AML-193 (cell line): ENCODE results near the gene ROR2.

ENCODE experiments used
- DNase-seq, 2 experiments: peaks; one replicate each; lab custom pipeline; 2025; lab: John Stamatoyannopoulos, UW

ROR2 gene

DNA sequence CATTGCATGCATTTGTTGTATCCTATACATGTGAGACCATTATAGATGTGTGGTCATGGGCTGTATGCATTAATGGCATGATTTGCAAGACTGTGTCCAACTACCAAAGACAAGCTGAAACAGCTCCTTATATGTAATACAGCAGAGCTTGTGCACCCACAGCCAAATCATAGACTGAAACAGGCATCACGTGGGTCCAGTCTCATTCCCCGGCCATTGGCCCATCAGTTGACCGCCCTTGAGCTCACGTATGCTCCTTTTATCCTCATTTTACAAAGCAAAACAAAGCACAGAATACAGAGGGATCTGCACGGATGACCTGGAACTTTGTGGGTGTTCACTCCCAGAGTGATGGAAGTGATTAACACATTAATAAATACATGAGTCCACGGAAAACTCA lies 109.1 kb downstream of the ROR2 start:
- DNase-seq = no peak

DNA sequence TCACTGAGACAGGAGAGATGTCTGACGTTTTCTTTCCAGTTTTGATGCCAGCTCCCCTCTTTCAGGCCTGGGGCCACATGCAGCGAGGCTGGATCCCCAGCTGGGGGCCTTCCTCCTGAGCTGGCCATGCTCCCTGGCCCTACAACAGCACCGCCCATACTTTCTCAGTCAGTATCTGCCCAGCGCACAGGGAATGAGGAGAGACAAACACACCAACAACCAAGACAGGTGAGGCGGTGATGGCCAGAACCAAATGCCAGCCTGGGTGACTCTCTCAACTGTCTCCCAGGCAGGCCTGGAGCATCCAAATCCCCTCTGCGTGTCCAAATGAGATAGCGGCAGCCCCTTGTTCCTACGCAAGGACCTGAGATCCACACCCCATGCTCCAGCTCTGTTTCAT lies 109.6 kb downstream of the ROR2 start:
- no peak for DNase-seq

DNA sequence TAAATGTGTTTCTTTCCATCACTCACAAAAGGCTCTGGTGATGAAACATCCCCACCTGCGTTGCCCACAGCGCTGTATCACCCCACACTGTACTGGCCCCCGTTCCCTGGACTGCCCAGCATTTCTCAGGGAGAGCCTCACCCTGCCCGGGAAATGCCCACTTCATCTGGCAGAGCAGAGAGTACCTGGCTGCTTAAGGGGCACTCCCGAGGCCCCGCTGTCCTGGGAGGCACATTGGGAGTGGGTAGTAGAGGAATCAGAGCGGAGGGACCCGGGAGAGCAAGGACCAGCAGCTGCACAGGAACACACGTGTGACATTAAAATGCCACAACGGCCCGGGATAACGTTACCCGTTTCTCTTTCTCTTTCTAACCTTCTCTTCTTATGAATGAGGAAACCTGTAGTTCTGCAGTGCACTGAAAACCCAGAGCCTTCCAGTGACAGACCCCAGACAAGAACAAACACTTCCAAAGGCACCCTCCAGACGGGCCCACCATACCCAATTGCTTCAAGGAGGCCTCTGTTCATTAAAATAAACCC lies 110.0 kb downstream of the ROR2 start:
- no peak for DNase-seq

DNA sequence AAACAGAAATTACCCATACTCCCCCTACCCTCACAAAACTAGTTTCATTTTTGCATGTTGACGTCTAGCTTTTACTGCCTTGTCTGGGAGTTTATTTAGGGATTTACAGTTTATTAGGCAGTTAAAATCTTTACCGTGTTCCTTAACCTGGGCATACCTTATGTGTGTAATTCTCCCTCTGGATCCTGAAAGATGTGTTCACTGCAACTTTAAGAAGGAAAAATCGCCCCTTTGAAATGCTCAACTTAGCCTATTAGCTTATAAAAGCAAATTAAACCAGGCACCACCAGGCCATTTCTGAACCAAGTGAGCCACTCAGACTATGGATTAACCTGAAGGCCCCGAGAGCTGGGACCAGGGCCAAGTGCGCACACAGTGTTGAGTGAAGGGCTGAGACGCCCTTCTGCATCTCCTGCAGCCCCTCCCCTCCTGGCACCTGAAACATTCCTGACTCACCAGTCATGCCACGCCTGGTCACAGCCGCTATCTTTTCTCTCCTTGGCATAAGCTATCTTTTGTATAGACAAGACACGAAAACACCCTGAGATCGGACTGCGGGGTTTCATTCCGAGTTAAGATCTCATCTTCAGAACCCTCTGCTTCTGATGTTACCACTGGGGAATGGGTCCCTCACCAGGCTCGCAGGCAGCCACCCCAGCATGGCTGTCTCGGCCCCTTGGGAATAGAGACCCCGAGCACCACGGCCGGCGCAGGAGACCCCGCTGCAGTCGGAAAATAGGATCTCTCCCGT lies 111.9 kb downstream of the ROR2 start:
- DNase-seq = no peak

DNA sequence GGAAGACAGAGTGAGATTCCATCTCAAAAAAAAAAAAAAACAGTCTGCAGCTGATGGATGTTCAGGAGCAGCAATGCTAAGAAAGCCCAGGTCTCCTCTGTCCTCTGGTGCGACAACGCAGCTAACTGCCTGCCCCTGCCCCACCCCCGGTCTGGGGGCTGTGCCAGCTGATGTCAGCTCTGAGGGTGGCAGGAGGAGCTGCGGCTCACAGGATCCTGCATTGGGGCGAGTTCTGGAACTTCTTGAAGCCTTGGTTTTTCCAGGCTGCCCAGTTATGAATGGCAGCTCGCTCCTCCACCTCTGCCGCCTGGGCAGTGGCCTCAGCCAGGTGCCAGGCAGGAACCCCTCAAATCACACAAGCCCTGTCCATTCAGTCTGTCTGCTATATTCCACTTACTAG lies 113.5 kb downstream of the ROR2 start:
- DNase-seq = no peak

DNA sequence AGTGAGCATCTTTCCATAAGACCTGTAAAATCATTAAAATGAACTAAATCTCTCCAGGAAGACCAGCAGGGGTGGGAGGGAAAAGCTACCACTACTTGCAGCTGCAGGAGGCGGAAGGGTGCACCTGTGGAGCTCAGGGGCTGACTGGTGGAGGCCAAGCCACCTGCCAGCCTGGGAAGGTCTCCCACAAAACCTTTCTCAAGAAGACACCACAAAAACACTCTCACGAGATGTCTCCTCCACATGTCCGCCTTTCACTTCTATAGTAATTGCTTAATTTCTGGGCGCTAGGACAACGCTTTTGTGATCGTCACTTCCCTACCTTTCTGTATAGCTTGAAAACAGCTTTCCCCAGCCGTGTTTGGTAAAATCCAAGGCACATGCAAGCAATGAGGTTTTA lies 114.4 kb downstream of the ROR2 start:
- DNase-seq = no peak

DNA sequence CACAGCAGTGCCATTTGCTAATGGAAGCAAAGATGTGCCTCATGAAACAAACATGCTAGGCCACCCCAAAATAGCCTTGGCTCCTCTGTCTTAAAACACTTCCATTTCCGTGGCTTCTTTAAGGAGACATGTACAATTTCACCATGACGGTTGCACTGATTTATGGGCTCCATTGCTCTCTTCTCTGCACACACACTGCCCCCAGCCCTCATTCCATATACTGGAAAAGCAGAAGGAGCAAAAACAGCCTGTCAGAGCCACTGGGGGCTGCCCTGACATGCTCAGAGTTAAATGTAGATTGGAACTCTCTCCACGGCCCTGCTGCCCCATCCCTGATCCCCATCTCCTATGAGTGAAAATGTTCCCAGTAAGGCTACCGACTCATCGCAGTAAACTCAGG lies 114.8 kb downstream of the ROR2 start:
- DNase-seq = no peak

DNA sequence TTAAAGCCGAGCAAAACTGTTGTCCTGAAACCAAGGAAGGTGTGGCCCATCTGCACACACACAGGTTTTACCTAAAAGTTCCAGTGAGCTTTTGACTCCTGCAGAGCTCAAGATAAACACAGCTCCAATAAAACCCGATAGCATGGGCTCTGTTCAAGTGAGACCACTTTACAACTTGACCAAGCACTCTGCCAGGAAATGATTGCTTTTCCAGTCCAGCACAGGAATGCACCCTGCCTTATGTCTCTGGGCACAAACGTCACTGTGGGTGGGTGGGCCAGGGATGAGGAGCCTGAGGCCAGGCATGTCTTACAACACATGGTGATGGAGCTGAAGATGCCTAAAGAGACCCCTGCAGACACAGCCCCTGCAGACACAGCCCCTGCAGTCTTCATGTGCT lies 115.3 kb downstream of the ROR2 start:
- no peak for DNase-seq

DNA sequence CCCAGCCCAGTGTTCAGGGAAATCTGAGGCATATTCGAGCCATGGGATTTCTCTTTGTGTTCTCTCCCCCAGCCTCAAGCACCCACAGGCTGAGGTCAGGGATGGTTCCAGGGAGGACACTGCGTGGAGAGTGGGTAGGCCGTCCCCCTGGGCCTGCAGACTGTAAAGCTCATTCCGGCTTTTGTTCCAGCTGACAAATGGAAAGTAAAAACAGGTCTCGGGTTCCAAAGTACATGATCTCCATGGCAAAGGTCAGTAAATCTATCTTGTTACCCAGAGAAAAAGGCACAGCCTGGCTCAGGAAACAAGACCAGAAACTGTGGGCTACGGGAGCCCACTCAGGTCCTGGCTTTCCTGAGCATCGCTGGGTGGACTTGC lies 116.2 kb downstream of the ROR2 start:
- DNase-seq = no peak

DNA sequence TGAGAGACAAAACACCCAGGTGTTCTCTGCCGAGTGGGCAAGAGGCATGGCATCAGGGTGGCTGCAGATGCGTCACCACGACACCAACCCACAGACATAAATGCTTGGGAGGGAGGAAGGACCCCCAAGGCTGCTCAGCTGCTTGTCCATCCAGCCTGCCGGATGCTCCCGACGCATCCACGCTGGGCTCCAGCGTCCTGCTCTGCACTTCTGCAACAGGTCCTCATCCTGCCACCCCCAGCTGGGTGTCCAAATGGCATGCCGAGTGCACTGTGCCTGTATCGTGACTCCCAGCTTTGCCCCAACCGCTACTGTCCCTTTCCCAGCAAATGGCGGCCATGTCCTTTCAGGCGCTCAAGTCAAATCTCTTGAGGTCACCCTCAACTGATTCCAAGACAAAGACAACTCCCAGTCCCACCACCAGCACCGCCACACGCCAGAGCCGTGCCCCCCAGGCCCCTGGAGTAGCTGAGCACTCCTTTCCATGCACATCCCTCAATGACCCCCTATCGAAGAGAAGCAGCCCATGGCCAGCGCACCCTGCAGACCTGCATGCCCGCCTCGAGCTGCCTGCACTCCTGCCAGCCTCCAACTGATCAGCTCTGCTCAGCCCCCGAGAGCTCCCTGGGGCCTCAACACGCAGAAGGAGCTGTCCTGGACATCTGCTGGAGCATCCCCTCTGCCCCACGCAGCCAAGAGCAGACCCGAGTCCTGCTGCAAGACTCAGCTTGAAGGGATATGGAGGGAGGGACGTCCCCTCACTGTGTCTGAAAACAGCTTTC lies 116.7 kb downstream of the ROR2 start:
- no peak for DNase-seq

DNA sequence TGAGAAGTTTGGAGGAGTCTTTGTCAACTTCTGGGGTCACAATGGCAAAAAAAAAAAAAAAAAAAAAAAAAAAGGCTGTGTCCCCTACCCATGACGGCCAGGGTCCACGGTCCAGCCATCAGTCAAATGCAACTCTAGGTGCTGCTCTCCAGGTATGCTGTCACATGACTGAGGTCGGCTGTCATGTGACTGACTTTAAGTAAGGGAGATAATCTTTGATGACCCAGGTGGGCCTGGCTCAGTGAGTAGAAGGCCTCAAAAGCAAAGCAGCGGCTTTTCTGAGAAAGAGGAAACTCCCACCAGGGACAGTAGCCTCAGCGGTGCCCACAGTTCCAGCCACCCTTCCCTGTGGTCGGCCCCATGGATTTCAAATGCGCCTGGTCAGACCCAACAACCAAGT lies 117.7 kb downstream of the ROR2 start:
- no peak for DNase-seq

DNA sequence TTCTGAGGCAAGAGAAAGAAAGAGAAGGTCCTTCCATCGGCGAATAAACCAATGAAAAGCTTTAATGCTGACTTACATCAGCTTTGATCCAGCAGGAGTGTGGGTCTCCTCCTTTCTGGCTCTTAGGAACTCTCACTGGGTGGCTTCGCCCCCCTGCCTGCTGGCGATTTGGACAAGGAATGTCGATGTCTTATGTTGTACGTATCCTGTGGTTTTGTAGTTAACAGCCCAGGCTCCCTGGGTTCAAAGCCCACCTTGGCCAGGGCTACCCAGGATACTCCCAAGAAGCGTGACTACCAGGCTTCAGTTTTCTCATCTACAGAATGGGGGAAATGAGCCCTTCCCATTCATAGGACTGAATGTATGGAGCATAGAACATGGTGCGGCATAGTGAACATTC lies 124.2 kb downstream of the ROR2 start:
- DNase-seq = no peak

DNA sequence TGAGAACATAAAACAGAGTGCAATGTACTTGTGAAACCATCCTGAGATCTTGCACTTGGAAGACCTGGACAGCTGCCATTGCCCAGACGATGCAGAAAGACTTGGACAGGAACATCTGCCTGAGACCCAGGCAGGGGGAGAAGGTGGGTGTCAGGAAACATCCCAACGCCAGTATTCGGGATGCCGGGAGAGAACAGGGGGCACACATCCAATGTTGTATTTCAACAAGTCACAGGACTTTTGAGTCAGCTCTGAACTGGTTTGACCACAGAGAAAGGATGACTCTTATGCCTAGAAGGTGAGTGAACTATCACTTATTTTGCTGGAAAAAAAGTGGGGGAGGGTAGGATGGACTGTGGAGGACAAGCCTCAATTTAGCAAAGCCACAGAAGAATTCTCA lies 124.6 kb downstream of the ROR2 start:
- no peak for DNase-seq

DNA sequence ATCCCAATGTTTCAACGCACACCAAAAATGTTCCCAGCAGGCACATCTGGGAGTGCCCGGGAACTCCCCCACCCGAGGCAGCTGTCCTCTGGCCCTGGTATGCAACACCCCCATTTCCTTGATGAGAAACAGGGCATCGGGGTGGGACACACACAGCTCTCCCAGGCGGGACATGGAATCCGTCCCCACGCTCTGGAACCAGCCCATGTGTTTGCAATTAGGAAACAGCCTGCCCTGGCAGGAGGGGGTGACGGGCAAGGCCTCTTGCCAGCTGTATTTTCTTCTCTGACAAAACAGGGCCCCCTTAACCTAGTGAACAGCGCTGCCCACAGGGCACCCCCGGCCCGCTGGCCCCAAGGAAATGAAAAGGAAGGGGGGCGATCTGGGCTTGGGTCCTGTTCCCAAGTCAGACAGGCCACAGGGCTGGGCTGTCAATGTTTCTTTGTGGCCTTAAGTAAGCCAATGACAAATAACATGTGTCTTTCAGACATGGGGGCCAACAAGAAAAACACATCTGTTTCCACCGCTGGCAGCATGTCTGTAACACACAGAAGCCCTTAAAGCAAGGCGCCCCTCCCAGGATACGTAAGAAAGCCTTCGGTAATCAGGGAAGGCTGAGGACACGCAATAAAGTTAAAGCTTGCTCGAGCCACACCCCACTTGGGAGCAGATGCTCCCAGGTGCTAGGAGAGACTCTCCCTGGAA lies 125.3 kb downstream of the ROR2 start:
- no peak for DNase-seq

DNA sequence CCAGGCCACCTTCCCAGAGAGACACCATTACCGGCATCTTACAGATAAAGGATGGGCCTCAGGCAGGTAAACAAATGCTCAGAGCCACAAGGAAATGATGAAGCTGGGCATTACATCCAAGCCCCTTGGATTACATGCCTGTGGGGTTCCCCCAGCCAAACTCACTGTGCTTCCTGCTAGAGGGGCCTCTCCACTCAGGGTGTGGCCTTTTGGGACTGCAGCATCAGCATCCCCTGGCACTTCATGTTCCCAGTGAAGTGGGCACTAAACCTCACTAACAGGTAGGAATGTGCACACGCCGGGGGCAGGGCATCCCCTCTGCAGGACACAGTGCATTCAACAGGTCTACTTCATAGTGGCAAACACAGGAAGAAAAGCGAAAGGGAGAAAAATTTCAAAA lies 125.9 kb downstream of the ROR2 start:
- DNase-seq = no peak

DNA sequence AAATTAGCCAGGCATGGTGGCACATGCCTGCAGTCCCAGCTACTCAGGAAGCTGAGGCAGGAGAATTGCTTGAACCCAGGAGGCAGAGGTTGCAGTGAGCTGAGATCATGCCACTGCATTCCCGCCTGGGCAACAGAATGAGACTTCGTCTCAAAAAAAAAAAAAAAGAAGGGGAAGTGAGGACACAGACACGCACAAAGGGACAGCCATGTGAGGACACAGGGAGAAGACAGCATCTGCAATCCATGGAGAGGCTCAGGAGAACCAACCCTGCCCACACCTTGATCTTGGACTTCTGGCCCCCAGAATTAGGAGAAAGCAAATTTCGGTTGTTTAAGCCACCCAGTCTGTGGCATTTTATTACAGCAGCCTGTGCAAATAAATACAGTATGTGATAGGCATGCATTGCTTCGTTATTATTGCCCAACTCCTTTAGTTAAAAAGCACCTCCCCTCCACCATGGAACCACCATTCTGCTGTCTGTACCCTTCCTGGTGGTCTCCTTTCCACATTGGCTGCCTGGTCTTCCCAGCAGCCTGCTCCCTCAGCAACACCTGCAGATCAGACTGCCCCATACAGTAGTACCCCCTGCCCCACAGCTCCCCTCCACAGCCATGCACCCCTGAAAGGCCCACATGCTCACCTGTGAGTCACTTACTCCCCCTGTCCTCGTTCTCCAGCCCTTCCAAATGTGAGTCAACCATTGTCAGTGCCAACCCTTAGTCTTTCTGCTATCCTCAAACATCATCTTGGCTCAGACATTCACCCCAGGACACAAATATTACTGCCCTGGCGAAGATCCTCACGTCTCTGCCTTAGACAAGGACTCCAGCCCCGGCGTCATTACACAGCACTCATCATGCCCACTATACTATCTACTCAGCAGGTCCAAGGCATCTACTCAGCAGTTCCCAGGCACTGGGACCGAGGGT lies 128.8 kb downstream of the ROR2 start:
- DNase-seq = no peak

DNA sequence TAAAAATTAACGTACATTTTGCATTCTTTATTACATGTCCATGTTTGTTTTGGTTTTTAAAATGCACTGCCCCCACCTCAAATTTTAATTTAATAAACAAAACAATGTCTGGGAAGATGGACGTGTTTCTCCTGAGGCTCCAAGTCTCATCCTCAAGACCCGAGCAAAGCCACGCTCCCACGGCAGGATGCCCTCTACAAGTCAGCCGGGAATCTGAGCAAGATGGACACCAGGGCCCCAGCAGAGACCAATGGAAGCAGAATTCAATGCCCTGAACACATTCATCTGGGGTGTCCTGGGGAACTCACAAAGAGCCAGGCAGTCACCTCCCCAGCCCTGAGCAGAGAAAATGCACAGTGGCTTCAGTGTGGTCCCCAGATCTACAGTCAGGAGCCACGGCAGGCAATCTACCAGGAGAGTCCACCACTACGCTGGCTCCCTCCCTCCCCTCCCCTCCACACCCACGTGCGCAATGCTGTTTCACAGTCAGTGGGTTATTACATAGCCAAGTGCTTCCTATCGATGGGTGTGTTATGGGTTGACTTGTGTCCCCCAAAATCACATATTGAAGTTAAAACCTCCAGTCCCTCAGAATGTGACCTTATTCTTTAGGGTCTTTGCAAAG lies 129.8 kb downstream of the ROR2 start:
- DNase-seq = no peak

DNA sequence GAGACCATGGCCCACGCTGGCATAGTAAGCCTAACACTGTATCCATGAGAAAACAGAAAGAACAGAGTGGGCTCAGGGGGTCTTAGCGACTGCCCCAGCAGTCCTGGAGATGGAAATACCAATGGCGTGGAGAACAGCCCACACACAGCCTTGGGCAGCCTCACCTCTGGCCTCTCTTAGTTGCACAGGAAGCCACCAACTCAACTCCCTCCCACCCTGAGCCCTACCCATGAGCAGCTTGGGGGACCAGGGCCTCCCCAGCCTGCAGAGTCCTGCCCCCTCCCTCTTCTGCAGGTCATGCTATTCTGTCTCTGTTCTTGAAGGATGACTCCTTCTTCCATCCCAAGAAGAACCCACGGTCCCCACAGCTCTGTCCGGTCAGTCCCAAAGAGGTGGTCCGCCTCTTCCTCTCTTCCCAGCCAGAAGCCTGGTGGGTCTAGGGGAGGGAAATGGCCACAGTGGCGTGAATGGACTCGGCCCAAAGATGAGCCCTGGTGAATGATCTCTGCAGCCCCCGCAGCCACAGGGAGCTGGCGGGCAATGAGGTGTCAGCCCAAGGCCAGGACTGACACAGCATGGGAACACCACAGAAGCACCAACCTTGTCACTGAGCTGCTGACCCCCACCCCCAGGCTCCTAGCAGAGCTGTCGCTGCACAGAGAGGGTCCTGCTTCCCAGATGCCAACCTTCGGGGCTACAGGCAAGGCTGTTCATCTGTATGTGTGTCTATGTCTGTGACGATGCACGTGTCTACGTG lies 131.2 kb downstream of the ROR2 start:
- DNase-seq = no peak

DNA sequence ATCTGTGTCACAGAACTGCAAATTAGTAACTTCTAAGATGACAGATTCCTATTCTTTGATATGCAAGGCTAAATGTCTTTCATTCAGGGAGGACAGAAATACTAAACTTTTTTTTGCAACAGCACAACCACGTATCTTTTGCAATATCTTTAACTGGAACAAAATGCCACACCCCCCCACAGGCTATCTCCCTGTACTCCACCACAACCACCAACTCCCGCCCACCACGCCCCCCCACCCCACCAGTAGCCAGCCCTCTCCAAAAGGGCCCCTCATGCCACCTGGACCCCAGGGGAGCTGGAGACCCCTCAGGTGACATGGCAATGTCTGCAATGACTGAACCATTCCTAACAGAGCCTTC lies 131.8 kb downstream of the ROR2 start:
- no peak for DNase-seq

DNA sequence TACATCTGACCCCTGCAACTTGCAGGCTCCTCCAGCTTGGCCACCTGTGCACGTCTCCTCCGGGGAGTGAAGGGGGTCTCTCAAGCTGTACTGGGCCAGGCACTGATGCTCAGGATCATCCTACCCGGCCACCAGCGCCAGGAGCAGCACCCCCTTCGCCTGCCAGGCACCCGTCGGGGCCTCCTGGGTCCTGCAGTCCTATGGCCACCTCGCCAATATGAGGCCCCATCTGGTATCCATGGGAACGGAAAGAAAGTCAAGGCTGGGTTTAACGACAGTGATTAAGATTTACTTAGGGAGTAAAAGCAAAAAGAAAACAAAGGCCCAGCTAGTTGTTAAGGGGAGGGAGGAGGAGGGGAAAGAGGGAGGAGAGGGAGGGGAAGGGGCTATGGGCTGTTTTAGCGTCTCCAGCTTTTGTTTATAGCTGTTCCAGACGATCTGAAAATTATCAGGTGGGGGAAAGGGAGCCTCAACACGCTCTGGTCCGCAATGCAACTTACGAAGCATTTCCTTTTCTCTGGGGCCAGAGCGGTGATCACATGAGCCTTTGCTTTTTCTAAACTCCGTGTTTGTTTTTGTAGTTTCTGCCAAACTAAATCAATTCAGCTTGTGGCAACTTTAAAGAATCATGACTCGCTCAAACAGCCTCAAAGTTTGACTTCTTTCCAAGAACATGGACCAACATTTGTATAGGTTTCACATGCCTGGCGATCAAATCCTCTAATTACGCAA lies 132.4 kb downstream of the ROR2 start:
- no peak for DNase-seq
